ENCODE results near the gene DCAF5.

The DCAF5 gene

GRCh38 chr14:69064596-69064995 is 88.3 kb downstream of the DCAF5 start:
- no peak for DNase-seq

- DNase-seq: no peak
Observed at GRCh38 chr14:69059658-69060623, 93.0 kb downstream of the DCAF5 start.

GRCh38 chr14:69055999-69056788 is 96.7 kb downstream of the DCAF5 start:
- no peak for DNase-seq

GRCh38 chr14:69055125-69055524 is 97.8 kb downstream of the DCAF5 start:
- DNase-seq: no peak

GRCh38 chr14:69054030-69054429 is 98.9 kb downstream of the DCAF5 start:
- DNase-seq: no peak

- no peak for DNase-seq
Observed at GRCh38 chr14:69052181-69052601, 100.7 kb downstream of the DCAF5 start.

- DNase-seq: no peak
Observed at GRCh38 chr14:69050240-69051184, 102.4 kb downstream of the DCAF5 start.

- no peak for DNase-seq
Observed at GRCh38 chr14:69049675-69050074, 103.2 kb downstream of the DCAF5 start.

GRCh38 chr14:69048456-69048855 is 104.5 kb downstream of the DCAF5 start:
- DNase-seq: no peak

GRCh38 chr14:69047255-69047654 is 105.7 kb downstream of the DCAF5 start:
- no peak for DNase-seq

GRCh38 chr14:69046476-69046860 is 106.5 kb downstream of the DCAF5 start:
- DNase-seq: no peak

- no peak for DNase-seq
Observed at GRCh38 chr14:69045857-69046475, 107.0 kb downstream of the DCAF5 start.

GRCh38 chr14:69044965-69045555 is 107.9 kb downstream of the DCAF5 start:
- peak; percentile 73 for DNase-seq

- no peak for DNase-seq
Observed at GRCh38 chr14:69044296-69044695, 108.6 kb downstream of the DCAF5 start.

- peak; percentile 29 for DNase-seq
Observed at GRCh38 chr14:69043596-69044260, 109.2 kb downstream of the DCAF5 start.

- DNase-seq: no peak
Observed at GRCh38 chr14:69042787-69043444, 110.0 kb downstream of the DCAF5 start.

- DNase-seq: no peak
Observed at GRCh38 chr14:69042299-69042698, 110.6 kb downstream of the DCAF5 start.

- no peak for DNase-seq
Observed at GRCh38 chr14:69041783-69042182, 111.1 kb downstream of the DCAF5 start.

GRCh38 chr14:69040353-69040752 is 112.6 kb downstream of the DCAF5 start:
- no peak for DNase-seq

- no peak for DNase-seq
Observed at GRCh38 chr14:69039288-69039628, 113.7 kb downstream of the DCAF5 start.

All from NCI-H446 treated with DMSO at 0.1 percent for 48 hours (cell line).